Fibroblast of skin of left biceps (primary cell): Measurements from ENCODE around the gene PKD1L1.

Experiments
- DNase-seq, 2 experiments: peaks; one replicate each; pipeline ENCODE4 v3.0.0-alpha.2; 2013; ENCODE audit warnings: low read depth in 2 of 2

Gene PKD1L1

GRCh38 chr7:47905076-47905920, 43.0 kb downstream of the PKD1L1 start:
- DNase-seq: no peak

- no peak for DNase-seq
Observed at GRCh38 chr7:47902013-47902412, 46.3 kb downstream of the PKD1L1 start.

GRCh38 chr7:47901542-47901941, 46.7 kb downstream of the PKD1L1 start:
- no peak for DNase-seq

- DNase-seq: no peak
Observed at GRCh38 chr7:47897831-47898230, 50.4 kb downstream of the PKD1L1 start.

- no peak for DNase-seq
Observed at GRCh38 chr7:47896809-47897423, 51.4 kb downstream of the PKD1L1 start.

GRCh38 chr7:47895026-47895425, 53.2 kb downstream of the PKD1L1 start:
- no peak for DNase-seq

- DNase-seq: no peak
Observed at GRCh38 chr7:47893721-47894365, 54.4 kb downstream of the PKD1L1 start.

- DNase-seq: no peak
Observed at GRCh38 chr7:47893238-47893637, 55.0 kb downstream of the PKD1L1 start.

GRCh38 chr7:47890606-47891005, 57.7 kb downstream of the PKD1L1 start:
- no peak for DNase-seq

- DNase-seq: no peak
Observed at GRCh38 chr7:47890125-47890524, 58.1 kb downstream of the PKD1L1 start.

- DNase-seq: no peak
Observed at GRCh38 chr7:47889723-47890122, 58.5 kb downstream of the PKD1L1 start.

GRCh38 chr7:47888371-47889265, 59.6 kb downstream of the PKD1L1 start:
- DNase-seq: no peak

GRCh38 chr7:47887016-47887640, 61.1 kb downstream of the PKD1L1 start:
- DNase-seq: no peak

- DNase-seq: no peak
Observed at GRCh38 chr7:47885987-47886811, 62.1 kb downstream of the PKD1L1 start.

- no peak for DNase-seq
Observed at GRCh38 chr7:47885309-47885986, 62.8 kb downstream of the PKD1L1 start.

- DNase-seq: no peak
Observed at GRCh38 chr7:47884675-47885074, 63.6 kb downstream of the PKD1L1 start.

GRCh38 chr7:47882635-47883034, 65.6 kb downstream of the PKD1L1 start:
- DNase-seq: no peak

GRCh38 chr7:47881256-47881655, 67.0 kb downstream of the PKD1L1 start:
- DNase-seq: no peak

- DNase-seq: no peak
Observed at GRCh38 chr7:47878662-47879061, 69.6 kb downstream of the PKD1L1 start.

- no peak for DNase-seq
Observed at GRCh38 chr7:47877336-47877735, 70.9 kb downstream of the PKD1L1 start.
